K562 (cell line): ENCODE data around the gene PGRMC2. TPM values are rescaled to one million over a fixed set of nuclear protein-coding genes. Genes with fewer than 3 reads are reported as not detected.

Source experiments
- ARID3A ChIP-seq: IDR thresholded peaks from 2 replicates; pipeline ENCODE4 v1.6.1; 2012; ENCODE audit warnings: low read depth, low read length, improper control_type of control experiment, borderline replicate concordance
- BMI1 ChIP-seq: fragments of 150-350 bp; IDR thresholded peaks from 2 replicates; pipeline ENCODE4 v1.6.1; 2014; ENCODE audit warnings: low read length
- BRF2 ChIP-seq: IDR thresholded peaks from 3 replicates; pipeline ENCODE4 v1.6.1; 2011; ENCODE audit warnings: borderline replicate concordance, mild to moderate bottlenecking; ENCODE audit not compliant: insufficient read length, insufficient read depth
- CBFA2T3 ChIP-seq: fragments of 450-650 bp; IDR thresholded peaks from 2 replicates; pipeline ENCODE4 v1.6.1; 2017
- DPF2 ChIP-seq: fragments of 450-650 bp; IDR thresholded peaks from 2 replicates; pipeline ENCODE4 v1.6.1; 2016
- EP300 ChIP-seq: IDR thresholded peaks from 2 replicates; pipeline ENCODE4 v1.6.1; 2012; ENCODE audit warnings: low read length, improper control_type of control experiment
- KAT7 ChIP-seq: sonication (generic); formaldehyde crosslinking; IDR thresholded peaks from 2 replicates; pipeline ENCODE4 v1.8.0; 2022; ENCODE audit warnings: missing genetic modification reagents, mild to moderate bottlenecking, borderline replicate concordance
- MCM2 ChIP-seq: fragments of 450-650 bp; IDR thresholded peaks from 2 replicates; pipeline ENCODE4 v1.6.1; 2017; ENCODE audit warnings: low read depth, mild to moderate bottlenecking
- MEIS2 ChIP-seq: fragments of 450-650 bp; IDR thresholded peaks from 2 replicates; pipeline ENCODE4 v1.6.1; 2014; ENCODE audit warnings: mild to moderate bottlenecking; ENCODE audit not compliant: partially characterized antibody
- NCOA4 ChIP-seq: fragments of 450-650 bp; IDR thresholded peaks from 2 replicates; pipeline ENCODE4 v1.6.1; 2018; ENCODE audit warnings: mild to moderate bottlenecking; ENCODE audit not compliant: partially characterized antibody
- RAD21 ChIP-seq, 2 experiments: fragments of 250-450 bp in 1 of 2; fragments of 450-650 bp in 1 of 2; sonication (Bioruptor Pico) in 1 of 2; formaldehyde crosslinking in 1 of 2; IDR thresholded peaks in 1 of 2; conservative IDR thresholded peaks in 1 of 2; 2 replicates each; pipeline versions ENCODE4 v1.4.0 to v1.8.0; 2020 to 2022; ENCODE audit warnings: mild to moderate bottlenecking in 2 of 2, moderate library complexity in 1 of 2
- SAFB2 ChIP-seq: fragments of 200-400 bp; formaldehyde crosslinking; IDR thresholded peaks from 2 replicates; pipeline ENCODE4 v1.6.1; 2018; ENCODE audit warnings: borderline replicate concordance, low read length, low read depth, moderate library complexity; ENCODE audit not compliant: severe bottlenecking
- SMARCE1 ChIP-seq: fragments of 450-650 bp; IDR thresholded peaks from 2 replicates; pipeline ENCODE4 v1.7.1; 2016; ENCODE audit warnings: mild to moderate bottlenecking
- SMC3 ChIP-seq: conservative IDR thresholded peaks from 2 replicates; pipeline ENCODE4 v1.6.1; 2011; ENCODE audit warnings: low read depth, low read length, improper control_type of control experiment; ENCODE audit not compliant: insufficient read depth
- ZNF311 ChIP-seq: fragments of 250-450 bp; sonication (Bioruptor Pico); IDR thresholded peaks from 2 replicates; pipeline ENCODE4 v1.4.0; 2020; ENCODE audit warnings: mild to moderate bottlenecking, moderate library complexity
- ZNF609 ChIP-seq: sonication (generic); formaldehyde crosslinking; IDR thresholded peaks from 2 replicates; pipeline ENCODE4 v1.8.1; 2023; ENCODE audit warnings: missing genetic modification reagents, mild to moderate bottlenecking, borderline replicate concordance
- ZNF785 ChIP-seq: fragments of 250-450 bp; sonication (Bioruptor Pico); IDR thresholded peaks from 2 replicates; pipeline ENCODE4 v1.4.0; 2020; ENCODE audit warnings: mild to moderate bottlenecking
- polyA plus RNA-seq, 8 experiments: library from polyadenylated mRNA; depleted of rRNA in 4 of 8; stranded (reverse) in 5 of 8; unstranded in 3 of 8; fragments of >200 nt; fragmentation: Nextera tagmentation in 2 of 8; fragmentation: Illumina TruSeq in 1 of 8; extraction: Ambion mirVana in 2 of 8; extraction: Trizol in 1 of 8; gene quantifications; 2 replicates each; pipeline versions ENCODE4 v1.2.1 to v1.2.3, GENCODE V29; 2011 to 2014; ENCODE audit warnings: inconsistent platforms in 1 of 8, missing spikeins in 1 of 8
- total RNA-seq, 7 experiments: library from RNA; depleted of rRNA in 6 of 7; stranded (reverse); fragments of >200 nt in 6 of 7; fragmentation: Illumina TruSeq in 2 of 7; extraction: Trizol in 2 of 7; gene quantifications; 2 replicates each; pipeline versions ENCODE4 v1.2.1 to v1.2.3, GENCODE V29; 2011 to 2021; ENCODE audit warnings: low replicate concordance in 1 of 7
- TF ChIP-seq, protein P1 (sequence below), 2 experiments: IDR thresholded peaks in 1 of 2; conservative IDR thresholded peaks in 1 of 2; 2 replicates each; pipeline ENCODE4 v1.6.1; 2016; ENCODE audit warnings: low read depth in 2 of 2, mild to moderate bottlenecking in 1 of 2, missing compliant biosample characterization in 1 of 2, missing genetic modification characterization in 1 of 2, moderate library complexity in 1 of 2

Gene PGRMC2
- total and polyA plus RNA-seq, 9 of the 15 experiments (the other 6 are each of a cell fraction or from before 2014, with no cell fraction given): 12.4 to 81.3 (median 22.7) TPM

DNA sequence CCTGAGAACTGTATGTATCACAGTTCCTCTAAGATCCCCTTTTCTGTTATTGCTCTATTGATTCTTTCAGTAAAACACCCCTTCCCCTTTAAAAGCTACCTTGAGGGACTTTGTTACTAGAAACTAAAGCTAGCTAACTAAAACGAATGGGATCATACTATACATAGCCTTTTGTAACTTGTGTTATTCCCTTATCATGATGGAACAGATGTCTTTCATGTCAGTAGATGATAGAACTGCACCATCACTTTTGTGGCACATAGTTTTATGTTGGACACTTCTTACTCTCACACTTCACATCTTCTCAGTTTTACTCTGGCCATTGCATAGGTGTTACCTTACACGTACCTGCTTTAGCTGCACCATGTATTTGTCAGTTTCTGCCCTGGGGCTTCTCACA, 46.6 kb upstream of the PGRMC2 start (continued):
- TF ChIP-seq ARID3A (peak; percentile 52; the same call in 1 of the 2 replicates), MEIS2 (peak; percentile 91), EP300 (peak; percentile 54; the same call in 1 of the 2 replicates), SAFB2 (no peak), ZNF609 (CRISPR knock-in tag) (no peak), BMI1 (no peak), NCOA4 (no peak), SMARCE1 (peak; percentile 35; the same call in 1 of the 2 replicates), SMC3 (no peak), CBFA2T3 (peak; percentile 69), DPF2 (peak; percentile 74), MCM2 (no peak), ZNF785 (no peak), RAD21 (CRISPR knock-in tag; conservative IDR thresholded peaks at IDR 0.05 in 1 of 2, IDR thresholded peaks at IDR 0.05 in 1 of 2) (no peak), ZNF311 (no peak), BRF2 (no peak), KAT7 (CRISPR knock-in tag) (no peak)
- TF ChIP-seq, protein P1, sequence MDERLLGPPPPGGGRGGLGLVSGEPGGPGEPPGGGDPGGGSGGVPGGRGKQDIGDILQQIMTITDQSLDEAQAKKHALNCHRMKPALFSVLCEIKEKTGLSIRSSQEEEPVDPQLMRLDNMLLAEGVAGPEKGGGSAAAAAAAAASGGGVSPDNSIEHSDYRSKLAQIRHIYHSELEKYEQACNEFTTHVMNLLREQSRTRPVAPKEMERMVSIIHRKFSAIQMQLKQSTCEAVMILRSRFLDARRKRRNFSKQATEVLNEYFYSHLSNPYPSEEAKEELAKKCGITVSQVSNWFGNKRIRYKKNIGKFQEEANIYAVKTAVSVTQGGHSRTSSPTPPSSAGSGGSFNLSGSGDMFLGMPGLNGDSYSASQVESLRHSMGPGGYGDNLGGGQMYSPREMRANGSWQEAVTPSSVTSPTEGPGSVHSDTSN (CRISPR knock-in tag; IDR thresholded peaks at IDR 0.05; ENCODE audit: low read depth): no peak
- TF ChIP-seq, protein P1 (tag; conservative IDR thresholded peaks at IDR 0.05; ENCODE audit: low read depth): 0 out of 2 replicates have a peak, but pooled peaks have one; percentile 34
